GM23248 (cell line): ENCODE data around the gene TENM4. TPM values are rescaled to one million over a fixed set of nuclear protein-coding genes. Genes with fewer than 3 reads are reported as not detected.

ENCODE experiments used
- DNase-seq: peaks from one replicate; pipeline ENCODE4 v3.0.0-alpha.2; 2015
- H2AFZ ChIP-seq: fragments of 200-600 bp; sonication (generic); 2 replicates; pipeline ENCODE4 v1.6.1; 2016; ENCODE audit warnings: antibody characterized with exemption
- H3F3A ChIP-seq: fragments of 200-600 bp; sonication (generic); 2 replicates; pipeline ENCODE4 v1.6.1; 2016; ENCODE audit warnings: mild to moderate bottlenecking, antibody characterized with exemption, mixed run types; ENCODE audit not compliant: insufficient read depth
- H3K27ac ChIP-seq: fragments of 200-600 bp; sonication (generic); 2 replicates; pipeline ENCODE4 v1.5.1; 2016; ENCODE audit warnings: mild to moderate bottlenecking
- H3K27me3 ChIP-seq: fragments of 200-600 bp; sonication (generic); replicated peaks from 2 replicates; pipeline ENCODE4 v1.6.1; 2016; ENCODE audit warnings: mild to moderate bottlenecking; ENCODE audit not compliant: insufficient read depth
- H3K36me3 ChIP-seq: fragments of 200-600 bp; sonication (generic); 2 replicates; pipeline ENCODE4 v1.6.1; 2016; ENCODE audit warnings: low read depth, mild to moderate bottlenecking
- H3K4me1 ChIP-seq: fragments of 200-600 bp; sonication (generic); 2 replicates; pipeline ENCODE4 v1.6.1; 2016; ENCODE audit warnings: mild to moderate bottlenecking; ENCODE audit not compliant: insufficient read depth
- H3K4me2 ChIP-seq: fragments of 200-600 bp; sonication (generic); one replicate; pipeline ENCODE4 v1.6.1; 2016; ENCODE audit warnings: mild to moderate bottlenecking; ENCODE audit not compliant: unreplicated experiment
- H3K4me3 ChIP-seq: fragments of 200-600 bp; sonication (generic); 2 replicates; pipeline ENCODE4 v1.5.1; 2016; ENCODE audit warnings: mild to moderate bottlenecking
- H3K79me2 ChIP-seq: fragments of 200-600 bp; sonication (generic); 2 replicates; pipeline ENCODE4 v1.6.1; 2016; ENCODE audit warnings: mild to moderate bottlenecking; ENCODE audit not compliant: insufficient read depth
- H3K9ac ChIP-seq: fragments of 200-600 bp; sonication (generic); 2 replicates; pipeline ENCODE4 v1.6.1; 2016; ENCODE audit warnings: mild to moderate bottlenecking
- H3K9me2 ChIP-seq: fragments of 200-600 bp; sonication (generic); 2 replicates; pipeline ENCODE4 v1.6.1; 2016; ENCODE audit warnings: mixed run types, mild to moderate bottlenecking, moderate library complexity; ENCODE audit not compliant: insufficient read depth
- H3K9me3 ChIP-seq: fragments of 200-600 bp; sonication (generic); one replicate; pipeline ENCODE4 v1.6.1; 2017; ENCODE audit warnings: low read depth
- H4K20me1 ChIP-seq: fragments of 200-600 bp; sonication (generic); 2 replicates; pipeline ENCODE4 v1.6.0; 2016; ENCODE audit not compliant: insufficient read depth
- EZH2 ChIP-seq: fragments of 200-600 bp; sonication (generic); IDR thresholded peaks from 2 replicates; pipeline ENCODE4 v1.6.1; 2018; ENCODE audit warnings: antibody characterized with exemption, mild to moderate bottlenecking; ENCODE audit not compliant: insufficient read depth, poor library complexity, severe bottlenecking
- EZH2phosphoT487 ChIP-seq: fragments of 200-600 bp; sonication (generic); IDR thresholded peaks from 2 replicates; pipeline ENCODE4 v1.6.1; 2018; ENCODE audit warnings: antibody characterized with exemption, moderate library complexity, mild to moderate bottlenecking, low read depth; ENCODE audit not compliant: insufficient read depth
- WGBS, 2 experiments: methylation state at CpG; one replicate each; pipeline ENCODE4 v1.1.6; 2015 to 2017; ENCODE audit warnings: low lambda C conversion rate in 2 of 2, low coverage in 1 of 2; ENCODE audit errors: missing lambda C conversion rate in 2 of 2; 5-methylcytosine and 5-hydroxymethylcytosine counted together
- in situ Hi-C: fragments of 300-500 bp; cut with MboI; formaldehyde crosslinking; loops from 2 replicates; pipeline ENCODE4 v1.15.0; 2020
- polyA plus RNA-seq: library from polyadenylated mRNA; unstranded; fragments of >200 nt; fragmentation: Nextera tagmentation; extraction: Ambion mirVana; gene quantifications from 2 replicates; pipeline ENCODE4 v1.2.1, GENCODE V29; 2016
- total RNA-seq: library from RNA; depleted of rRNA; stranded (reverse); fragments of >200 nt; shearing (Covaris generic); gene quantifications from 2 replicates; pipeline ENCODE4 v1.2.3, GENCODE V29; 2014

TENM4 gene
- total and polyA plus RNA-seq, 2 experiments from 2014 or later: 0.11 to 0.48 TPM

GRCh38 chr11:78845496-78845895, 595.3 kb downstream of the TENM4 start:
- peaks cover 17% of the 10 kb centered on the region; the same call in 1 of the 2 replicates for H3K27me3 ChIP-seq
- H3K36me3 ChIP-seq: no peaks in the 10 kb centered on the region
- peaks cover 9% of the 10 kb centered on the region for H3K4me1 ChIP-seq
- no peaks in the 10 kb centered on the region for H3K79me2 ChIP-seq
- H3K9me3 ChIP-seq: no peaks in the 10 kb centered on the region
- WGBS, 2 experiments: 58 to 71% methylated on average over 6 of the region's 6 CpGs
- no peak overlapping the region for H3K4me3 ChIP-seq
- TF ChIP-seq EZH2phosphoT487 (no peak), EZH2 (no peak)
- H3K4me2 ChIP-seq: no peak overlapping the region
- H2AFZ ChIP-seq: no peak overlapping the region
- no peak for DNase-seq
- H3F3A ChIP-seq: peaks cover 8% of the 10 kb centered on the region
- H4K20me1 ChIP-seq: no peaks in the 10 kb centered on the region
- H3K27ac ChIP-seq: no peak overlapping the region
- no peaks in the 10 kb centered on the region for H3K9me2 ChIP-seq
- H3K9ac ChIP-seq: no peak overlapping the region
- in situ Hi-C loops: no loop called here

- in situ Hi-C loops: no loop called here
- Histone ChIP-seq H3F3A (peaks cover 15% of the 10 kb centered on the region), H3K9me3 (no peaks in the 10 kb centered on the region), H4K20me1 (no peaks in the 10 kb centered on the region), H2AFZ (no peak overlapping the region), H3K36me3 (no peaks in the 10 kb centered on the region), H3K79me2 (no peaks in the 10 kb centered on the region), H3K4me3 (no peak overlapping the region), H3K27me3 (0 out of 2 replicates have a peak, but pooled peaks cover 3% of the 10 kb centered on the region), H3K9ac (no peak overlapping the region), H3K4me1 (peaks cover 11% of the 10 kb centered on the region), H3K4me2 (no peak overlapping the region), H3K27ac (no peak overlapping the region; the same call in 1 of the 2 replicates), H3K9me2 (no peaks in the 10 kb centered on the region)
- DNase-seq: peak; percentile 14
- no peak for TF ChIP-seq EZH2phosphoT487
- no peak for TF ChIP-seq EZH2
- WGBS, 2 experiments: 61 to 73% methylated on average over 5 of the region's 5 CpGs
Measured at GRCh38 chr11:78841456-78842060, 599.3 kb downstream of the TENM4 start.

- H3K36me3 ChIP-seq: no peaks in the 10 kb centered on the region
- H3K4me2 ChIP-seq: peak overlapping the region; percentile 67
- peaks cover 15% of the 10 kb centered on the region for H3F3A ChIP-seq
- no peaks in the 10 kb centered on the region for H3K9me3 ChIP-seq
- peak; percentile 74 for DNase-seq
- WGBS, 2 experiments: 3 to 5% methylated on average over 4 of the region's 4 CpGs
- in situ Hi-C loops: no loop called here
- 0 out of 2 replicates have a peak overlapping the region, but pooled peaks have one; percentile 13 for H3K4me3 ChIP-seq
- H3K27me3 ChIP-seq: no peaks in the 10 kb centered on the region
- peak overlapping the region; percentile 63 for H3K9ac ChIP-seq
- no peak for TF ChIP-seq EZH2phosphoT487
- TF ChIP-seq EZH2: no peak
- no peaks in the 10 kb centered on the region for H3K79me2 ChIP-seq
- H4K20me1 ChIP-seq: no peaks in the 10 kb centered on the region
- H3K27ac ChIP-seq: peak overlapping the region; percentile 87
- H3K9me2 ChIP-seq: no peaks in the 10 kb centered on the region
- H2AFZ ChIP-seq: peak overlapping the region; percentile 42
- peaks cover 11% of the 10 kb centered on the region for H3K4me1 ChIP-seq
Measured at GRCh38 chr11:78840623-78841022, 600.2 kb downstream of the TENM4 start.

- Histone ChIP-seq H4K20me1 (no peaks in the 10 kb centered on the region), H3K9ac (peak overlapping the region; percentile 63), H3K4me3 (0 out of 2 replicates have a peak overlapping the region, but pooled peaks have one; percentile 13), H3K4me1 (peaks cover 11% of the 10 kb centered on the region), H3K27me3 (no peaks in the 10 kb centered on the region), H3K27ac (peak overlapping the region; percentile 87), H2AFZ (peak overlapping the region; percentile 42), H3K4me2 (peak overlapping the region; percentile 67), H3K9me2 (no peaks in the 10 kb centered on the region), H3K79me2 (no peaks in the 10 kb centered on the region), H3F3A (peaks cover 15% of the 10 kb centered on the region), H3K36me3 (no peaks in the 10 kb centered on the region), H3K9me3 (no peaks in the 10 kb centered on the region)
- no peak for TF ChIP-seq EZH2
- TF ChIP-seq EZH2phosphoT487: no peak
- peak; percentile 74 for DNase-seq
- in situ Hi-C loops: no loop called here
- 0 to 4% methylated on average over 3 of the region's 3 CpGs for WGBS, 2 experiments
Measured at GRCh38 chr11:78840200-78840599, 600.6 kb downstream of the TENM4 start.
